Cerebellar cortex (tissue), 1 donor: ENCODE results near the gene SGK2.
"Not testable (repeated sequence)": the region's sequence is repeated elsewhere in the genome, so short reads cannot be mapped to it uniquely, and the experiment has no call there.

Experiments used
- DNase-seq: peaks from one replicate; pipeline ENCODE4 v3.0.0-alpha.2; 2015; ENCODE audit warnings: low spot score

The SGK2 gene

DNA sequence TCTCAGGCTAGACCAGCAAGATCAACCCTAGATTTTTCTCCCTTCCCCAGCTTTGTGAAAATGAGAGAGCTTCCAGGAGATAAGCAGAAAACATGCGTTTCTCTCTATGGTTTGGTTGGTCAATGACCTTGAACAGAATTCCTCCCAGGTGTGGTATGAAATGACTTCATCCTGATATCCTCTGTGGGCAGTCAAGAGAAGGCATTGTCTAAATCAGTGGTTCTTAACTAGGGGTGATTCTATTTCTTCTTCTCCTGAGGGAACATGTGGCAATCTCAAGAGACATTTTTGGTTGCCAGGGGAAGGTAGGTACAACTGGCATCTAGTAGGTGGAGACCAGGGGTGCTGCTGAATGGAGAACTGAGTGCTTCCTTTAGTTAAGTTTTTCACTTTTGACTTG lies 44.3 kb downstream of the SGK2 start:
- no peak for DNase-seq

DNA sequence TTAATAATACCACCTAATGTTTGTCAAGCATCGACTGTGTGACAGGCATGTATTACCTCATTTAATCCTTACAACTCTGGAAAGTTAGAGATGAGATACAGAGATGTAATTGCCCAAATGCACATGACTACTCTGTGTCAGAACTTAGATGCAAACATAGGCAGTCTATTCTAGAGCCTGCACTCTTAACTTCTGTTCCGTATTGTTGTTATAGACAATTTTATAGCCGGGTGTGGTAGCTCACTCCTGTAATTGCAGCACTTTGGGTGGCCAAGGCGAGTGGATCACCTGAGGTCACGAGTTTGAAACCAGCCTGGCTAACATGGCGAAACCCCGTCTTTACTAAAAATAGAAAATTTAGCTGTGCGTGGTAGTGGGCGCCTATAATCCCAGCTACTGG lies 46.9 kb downstream of the SGK2 start:
- no peak for DNase-seq

DNA sequence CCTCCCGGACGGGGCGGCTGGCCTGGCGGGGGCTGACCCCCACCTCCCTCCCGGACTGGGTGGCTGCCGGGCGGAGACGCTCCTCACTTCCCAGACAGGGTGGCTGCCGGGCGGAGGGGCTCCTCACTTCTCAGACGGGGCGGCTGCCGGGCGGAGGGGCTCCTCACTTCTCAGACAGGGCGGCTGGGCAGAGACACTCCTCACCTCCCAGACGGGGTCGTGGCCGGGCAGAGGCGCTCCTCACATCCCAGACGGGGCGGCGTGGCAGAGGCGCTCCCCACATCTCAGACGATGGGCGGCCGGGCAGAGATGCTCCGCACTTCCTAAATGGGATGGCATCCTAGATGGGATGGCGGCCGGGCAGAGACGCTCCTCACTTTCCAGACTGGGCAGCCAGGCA lies 48.5 kb downstream of the SGK2 start:
- not testable (repeated sequence) for DNase-seq

DNA sequence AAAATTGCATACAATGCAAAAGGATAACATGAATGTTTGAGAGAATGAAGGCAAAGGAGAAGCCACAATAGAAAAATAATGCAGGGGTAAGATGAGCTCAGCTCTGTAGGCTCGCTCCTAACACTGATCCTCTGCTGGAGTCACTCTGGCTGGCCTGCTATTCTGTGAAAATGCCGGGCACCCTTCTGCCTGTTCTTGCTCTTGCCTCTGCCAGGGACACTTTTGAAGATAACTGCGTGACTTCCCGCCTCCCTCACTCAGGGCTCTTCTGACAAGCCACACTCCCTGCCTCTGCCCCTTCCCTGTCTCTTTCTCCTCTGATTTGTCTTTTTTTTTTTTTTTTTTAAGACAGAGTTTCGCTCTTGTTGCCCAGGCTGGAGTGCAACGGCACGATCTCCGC lies 72.8 kb downstream of the SGK2 start:
- DNase-seq, result no peak
